Lower leg skin (tissue), 4 donors: ENCODE measurements around the gene ARHGEF1. TPM values are rescaled to one million over a fixed set of nuclear protein-coding genes. Genes with fewer than 3 reads are reported as not detected.

Experiments
- DNase-seq, 2 donors: peaks; one replicate each; pipeline ENCODE4 v3.0.0-alpha.2; 2019; ENCODE audit warnings: low spot score in 2 of 2
- H3K4me3 ChIP-seq: fragments of 200-600 bp; sonication (generic); 2 replicates; pipeline ENCODE4 v1.5.1; 2017; ENCODE audit warnings: mild to moderate bottlenecking, low read depth; ENCODE audit not compliant: poor library complexity, severe bottlenecking
- CTCF ChIP-seq, 3 donors: fragments of 450-650 bp; IDR thresholded peaks; one replicate each; pipeline ENCODE4 v1.5.1; 2016; ENCODE audit warnings: antibody characterized with exemption in 3 of 3, mild to moderate bottlenecking in 3 of 3, moderate library complexity in 2 of 3
- POLR2A ChIP-seq, 2 donors: fragments of 450-650 bp; IDR thresholded peaks; one replicate each; pipeline ENCODE4 v1.6.1; 2016 to 2017; ENCODE audit warnings: antibody characterized with exemption in 2 of 2, mild to moderate bottlenecking in 1 of 2, moderate library complexity in 1 of 2
- WGBS, 2 donors: methylation state at CpG; one replicate each; pipeline ENCODE4 v1.1.5; 2018; 5-methylcytosine and 5-hydroxymethylcytosine counted together
- intact Hi-C: fragments of 100-400 bp; cut with DNase I; formaldehyde crosslinking; loops from one replicate; pipeline ENCODE4 v1.15.0; 2023; ENCODE audit warnings: low total_unique reads
- total RNA-seq, 4 donors: library from RNA; depleted of rRNA; stranded (reverse); fragments of >200 nt; gene quantifications; one replicate each; pipeline ENCODE4 v1.1.0, GENCODE V29; 2016

Gene ARHGEF1
- total RNA-seq, 4 donors from 2014 or later, result 56.9 to 94.3 (median 68.7) TPM

GRCh38 chr19:41910240-41910991 is 27.4 kb downstream of the ARHGEF1 start:
- no peak overlapping the region for H3K4me3 ChIP-seq
- 43 to 58% methylated on average over 12 of the region's 12 CpGs for WGBS, 2 donors
- TF ChIP-seq CTCF (IDR thresholded peaks at IDR 0.05) (no peak), POLR2A (IDR thresholded peaks at IDR 0.05) (no peak)
- intact Hi-C loops, result no loop called here
- no peak for DNase-seq

- 51 to 56% methylated on average over 13 of the region's 13 CpGs for WGBS, 2 donors
Measured at GRCh38 chr19:41910992-41911888, 28.3 kb downstream of the ARHGEF1 start.

GRCh38 chr19:41911889-41912731 is 29.1 kb downstream of the ARHGEF1 start:
- DNase-seq, result no peak
- WGBS, 2 donors, result 9 to 14% methylated on average over 29 of the region's 29 CpGs
- no peak overlapping the region for H3K4me3 ChIP-seq
- TF ChIP-seq POLR2A (IDR thresholded peaks at IDR 0.05), result no peak
- no peak for TF ChIP-seq CTCF (IDR thresholded peaks at IDR 0.05)
- intact Hi-C loops, result no loop called here

More at GRCh38 chr19:41910992-41911888, 28.3 kb downstream of the ARHGEF1 start:
- DNase-seq, result no peak
- TF ChIP-seq POLR2A (IDR thresholded peaks at IDR 0.05) (no peak), CTCF (IDR thresholded peaks at IDR 0.05) (no peak)
- no peak overlapping the region for H3K4me3 ChIP-seq
- intact Hi-C loops, result no loop called here

- 2 to 3% methylated on average over 51 of the region's 51 CpGs for WGBS, 2 donors
- intact Hi-C loops, result no loop called here
- DNase-seq, result no peak
- H3K4me3 ChIP-seq, result no peak overlapping the region
- TF ChIP-seq CTCF (IDR thresholded peaks at IDR 0.05), result no peak
- no peak for TF ChIP-seq POLR2A (IDR thresholded peaks at IDR 0.05)
Measured at GRCh38 chr19:41912899-41913537, 30.0 kb downstream of the ARHGEF1 start.
